Measurements from ENCODE around the gene RMND1.
A peak's percentile ranks its signal among the peaks of the same experiment; 100 is the strongest.

Gene RMND1

DNA sequence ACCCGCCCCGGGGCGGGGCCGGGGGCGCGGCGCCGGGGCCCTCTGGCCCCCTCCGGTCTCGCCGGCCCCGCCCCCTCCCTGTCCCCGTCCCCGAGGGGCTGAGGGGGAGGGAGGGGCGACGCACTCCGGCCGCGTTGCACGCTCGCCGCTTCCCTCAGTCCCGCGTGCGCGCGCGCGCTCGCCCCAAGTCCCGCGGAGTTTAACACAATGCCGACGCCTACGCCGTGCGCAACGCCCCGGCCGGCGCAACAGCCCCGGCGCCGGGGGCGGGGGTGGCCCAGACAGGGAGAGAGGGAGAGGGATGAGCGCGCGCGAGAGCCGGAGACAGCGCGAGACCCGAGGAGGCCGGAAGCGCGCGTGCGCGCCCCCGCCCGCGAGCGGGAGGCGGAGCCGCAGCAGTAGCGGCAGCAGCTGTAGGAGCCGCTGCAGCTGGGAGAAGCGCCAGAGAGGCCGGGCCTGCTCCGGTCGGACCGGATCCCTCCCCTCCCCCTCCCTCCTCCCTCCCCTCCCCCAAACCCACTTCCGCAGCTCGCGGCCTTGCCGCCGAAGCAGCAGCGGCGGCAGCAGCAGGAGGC is 61.6 kb downstream of the RMND1 start:
- DNase-seq (ENCODE audit: low read depth in 1 of 2, low spot score in 1 of 2): peak; percentile 93 to 96

DNA sequence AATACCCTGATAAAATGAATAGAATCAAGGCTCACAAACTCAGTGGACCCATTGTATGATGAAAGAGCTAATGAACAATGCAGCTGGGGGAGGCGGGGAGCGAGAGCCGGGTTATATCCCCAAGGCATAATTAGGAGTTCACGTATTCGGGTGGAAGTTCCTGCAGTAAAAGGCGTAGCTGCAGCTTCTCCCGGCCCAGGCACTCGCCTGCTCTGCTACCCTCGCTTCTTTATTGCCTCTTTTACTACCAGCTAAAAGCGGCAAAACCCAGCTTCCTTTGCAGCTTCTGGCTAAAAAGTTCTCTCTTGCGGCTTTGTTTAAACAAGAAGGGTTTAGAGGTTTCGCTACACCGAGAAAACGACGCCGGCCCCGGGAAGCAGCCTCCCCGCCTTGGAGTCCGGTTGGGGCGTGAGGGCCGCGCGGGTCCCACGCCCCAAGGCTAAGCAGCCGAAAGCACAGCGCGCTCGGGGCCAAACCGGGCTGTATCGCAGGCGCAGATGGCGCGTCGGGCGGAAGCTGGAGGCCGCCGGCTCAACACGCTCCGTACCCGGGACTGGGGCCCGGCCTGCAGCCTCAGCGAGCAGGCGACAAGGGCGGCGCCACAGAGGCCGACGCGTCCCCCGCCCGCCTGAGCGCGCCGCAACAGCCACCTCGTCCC is 62.2 kb downstream of the RMND1 start:
- H3K4me3 ChIP-seq (replicated peaks; ENCODE audit: insufficient read depth, low read length): peak overlapping the region; percentile 78
- TF ChIP-seq, protein P1, sequence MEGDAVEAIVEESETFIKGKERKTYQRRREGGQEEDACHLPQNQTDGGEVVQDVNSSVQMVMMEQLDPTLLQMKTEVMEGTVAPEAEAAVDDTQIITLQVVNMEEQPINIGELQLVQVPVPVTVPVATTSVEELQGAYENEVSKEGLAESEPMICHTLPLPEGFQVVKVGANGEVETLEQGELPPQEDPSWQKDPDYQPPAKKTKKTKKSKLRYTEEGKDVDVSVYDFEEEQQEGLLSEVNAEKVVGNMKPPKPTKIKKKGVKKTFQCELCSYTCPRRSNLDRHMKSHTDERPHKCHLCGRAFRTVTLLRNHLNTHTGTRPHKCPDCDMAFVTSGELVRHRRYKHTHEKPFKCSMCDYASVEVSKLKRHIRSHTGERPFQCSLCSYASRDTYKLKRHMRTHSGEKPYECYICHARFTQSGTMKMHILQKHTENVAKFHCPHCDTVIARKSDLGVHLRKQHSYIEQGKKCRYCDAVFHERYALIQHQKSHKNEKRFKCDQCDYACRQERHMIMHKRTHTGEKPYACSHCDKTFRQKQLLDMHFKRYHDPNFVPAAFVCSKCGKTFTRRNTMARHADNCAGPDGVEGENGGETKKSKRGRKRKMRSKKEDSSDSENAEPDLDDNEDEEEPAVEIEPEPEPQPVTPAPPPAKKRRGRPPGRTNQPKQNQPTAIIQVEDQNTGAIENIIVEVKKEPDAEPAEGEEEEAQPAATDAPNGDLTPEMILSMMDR (IDR thresholded peaks at IDR 0.05; ENCODE audit: insufficient read depth, low read length): no peak
- TF ChIP-seq SPI1 (IDR thresholded peaks at IDR 0.05; ENCODE audit: borderline replicate concordance, low read depth) (no peak), POLR2AphosphoS5 (IDR thresholded peaks at IDR 0.05; ENCODE audit: low read depth) (peak; percentile 84)
- H3K27ac ChIP-seq (replicated peaks): peak overlapping the region; percentile 97
- H3K27me3 ChIP-seq (ENCODE audit: insufficient read depth, poor library complexity, severe bottlenecking): no peaks in the 10 kb centered on the region
- peak; percentile 29 to 62 for DNase-seq (ENCODE audit: low read depth in 1 of 2, low spot score in 1 of 2)

More for the DNA sequence above, 61.6 kb downstream of the RMND1 start:
- no peaks in the 10 kb centered on the region for H3K27me3 ChIP-seq (ENCODE audit: insufficient read depth, poor library complexity, severe bottlenecking)
- TF ChIP-seq SPI1 (IDR thresholded peaks at IDR 0.05; ENCODE audit: borderline replicate concordance, low read depth) (peak; percentile 19; the same call in 1 of the 2 replicates), POLR2AphosphoS5 (IDR thresholded peaks at IDR 0.05; ENCODE audit: low read depth) (0 out of 2 replicates have a peak, but pooled peaks have one; percentile 58)
- TF ChIP-seq, protein P1 (IDR thresholded peaks at IDR 0.05; ENCODE audit: insufficient read depth, low read length): no peak
- H3K27ac ChIP-seq (replicated peaks): peak overlapping the region; percentile 93
- peak overlapping the region; percentile 78 for H3K4me3 ChIP-seq (replicated peaks; ENCODE audit: insufficient read depth, low read length)

DNA sequence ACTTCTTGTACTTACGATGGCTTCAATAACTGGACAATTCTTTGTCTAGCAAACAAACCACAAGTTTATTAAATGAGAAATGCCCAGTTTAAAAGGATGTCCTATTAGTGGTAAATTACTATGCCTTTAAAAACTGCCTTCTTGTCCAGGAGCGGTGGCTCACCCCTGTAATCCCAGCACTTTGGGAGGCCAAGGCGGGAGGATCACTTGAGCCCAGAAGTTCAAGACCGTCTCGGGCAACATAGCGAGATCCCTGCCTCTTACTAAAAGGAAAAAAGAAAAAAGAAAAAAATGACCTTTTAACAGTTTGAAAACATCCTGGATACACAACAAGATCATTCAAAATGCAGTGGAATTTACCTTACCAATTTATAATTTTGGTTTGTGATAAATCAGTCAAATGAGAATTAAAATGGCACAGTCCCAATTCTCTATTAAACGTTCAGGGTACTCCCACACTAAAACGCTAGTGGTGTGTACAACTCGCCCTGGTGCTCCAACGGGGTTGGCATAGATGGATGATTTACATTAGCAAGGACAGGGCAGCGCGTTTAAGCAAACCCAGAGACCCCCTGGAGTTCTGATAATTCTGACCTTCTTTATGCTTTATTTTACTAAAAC is 62.8 kb downstream of the RMND1 start:
- no peak for DNase-seq (ENCODE audit: low read depth in 1 of 2, low spot score in 1 of 2)
- Histone ChIP-seq H3K4me3 (replicated peaks; ENCODE audit: insufficient read depth, low read length) (peak overlapping the region; percentile 78), H3K27ac (replicated peaks) (peak overlapping the region; percentile 97), H3K27me3 (ENCODE audit: insufficient read depth, poor library complexity, severe bottlenecking) (no peaks in the 10 kb centered on the region)
- TF ChIP-seq, protein P2, sequence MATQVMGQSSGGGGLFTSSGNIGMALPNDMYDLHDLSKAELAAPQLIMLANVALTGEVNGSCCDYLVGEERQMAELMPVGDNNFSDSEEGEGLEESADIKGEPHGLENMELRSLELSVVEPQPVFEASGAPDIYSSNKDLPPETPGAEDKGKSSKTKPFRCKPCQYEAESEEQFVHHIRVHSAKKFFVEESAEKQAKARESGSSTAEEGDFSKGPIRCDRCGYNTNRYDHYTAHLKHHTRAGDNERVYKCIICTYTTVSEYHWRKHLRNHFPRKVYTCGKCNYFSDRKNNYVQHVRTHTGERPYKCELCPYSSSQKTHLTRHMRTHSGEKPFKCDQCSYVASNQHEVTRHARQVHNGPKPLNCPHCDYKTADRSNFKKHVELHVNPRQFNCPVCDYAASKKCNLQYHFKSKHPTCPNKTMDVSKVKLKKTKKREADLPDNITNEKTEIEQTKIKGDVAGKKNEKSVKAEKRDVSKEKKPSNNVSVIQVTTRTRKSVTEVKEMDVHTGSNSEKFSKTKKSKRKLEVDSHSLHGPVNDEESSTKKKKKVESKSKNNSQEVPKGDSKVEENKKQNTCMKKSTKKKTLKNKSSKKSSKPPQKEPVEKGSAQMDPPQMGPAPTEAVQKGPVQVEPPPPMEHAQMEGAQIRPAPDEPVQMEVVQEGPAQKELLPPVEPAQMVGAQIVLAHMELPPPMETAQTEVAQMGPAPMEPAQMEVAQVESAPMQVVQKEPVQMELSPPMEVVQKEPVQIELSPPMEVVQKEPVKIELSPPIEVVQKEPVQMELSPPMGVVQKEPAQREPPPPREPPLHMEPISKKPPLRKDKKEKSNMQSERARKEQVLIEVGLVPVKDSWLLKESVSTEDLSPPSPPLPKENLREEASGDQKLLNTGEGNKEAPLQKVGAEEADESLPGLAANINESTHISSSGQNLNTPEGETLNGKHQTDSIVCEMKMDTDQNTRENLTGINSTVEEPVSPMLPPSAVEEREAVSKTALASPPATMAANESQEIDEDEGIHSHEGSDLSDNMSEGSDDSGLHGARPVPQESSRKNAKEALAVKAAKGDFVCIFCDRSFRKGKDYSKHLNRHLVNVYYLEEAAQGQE (IDR thresholded peaks at IDR 0.05; ENCODE audit: insufficient replicate concordance, low read depth): no peak
- TF ChIP-seq GABPA (IDR thresholded peaks at IDR 0.05; ENCODE audit: low read depth) (no peak), SPI1 (IDR thresholded peaks at IDR 0.05; ENCODE audit: borderline replicate concordance, low read depth) (no peak), POLR2AphosphoS5 (IDR thresholded peaks at IDR 0.05; ENCODE audit: low read depth) (no peak)
- TF ChIP-seq, protein P1 (IDR thresholded peaks at IDR 0.05; ENCODE audit: insufficient read depth, low read length): no peak

DNA sequence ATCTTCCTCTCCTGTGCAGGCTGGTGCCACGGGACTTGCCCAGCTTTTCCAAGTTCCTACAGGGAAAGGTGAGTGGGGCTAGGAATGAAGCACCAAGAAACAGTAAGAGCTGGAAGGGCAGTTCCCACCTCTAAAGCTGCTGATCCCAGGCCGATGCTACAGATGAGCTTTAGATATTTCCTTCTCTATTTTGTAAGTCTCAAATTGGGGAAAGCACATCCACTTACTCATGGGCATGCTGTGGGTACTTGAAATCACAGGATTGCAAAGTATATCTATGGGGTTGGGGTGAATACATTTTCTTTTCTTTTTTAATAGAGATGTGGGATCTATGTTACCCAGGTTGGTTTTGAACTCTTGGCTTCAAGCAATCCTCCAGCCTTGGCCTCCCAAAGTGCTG is 63.7 kb downstream of the RMND1 start:
- Histone ChIP-seq H3K27ac (replicated peaks) (no peak overlapping the region), H3K4me3 (replicated peaks; ENCODE audit: insufficient read depth, low read length) (no peak overlapping the region)
- TF ChIP-seq SPI1 (IDR thresholded peaks at IDR 0.05; ENCODE audit: borderline replicate concordance, low read depth) (no peak), GABPA (IDR thresholded peaks at IDR 0.05; ENCODE audit: low read depth) (no peak), POLR2AphosphoS5 (IDR thresholded peaks at IDR 0.05; ENCODE audit: low read depth) (no peak)
- TF ChIP-seq, protein P2 (IDR thresholded peaks at IDR 0.05; ENCODE audit: insufficient replicate concordance, low read depth): no peak
- TF ChIP-seq, protein P1 (IDR thresholded peaks at IDR 0.05; ENCODE audit: insufficient read depth, low read length): no peak

More for the DNA sequence above, 63.7 kb downstream of the RMND1 start:
- no peaks in the 10 kb centered on the region for H3K27me3 ChIP-seq (ENCODE audit: insufficient read depth, poor library complexity, severe bottlenecking)
- DNase-seq (ENCODE audit: low read depth in 1 of 2, low spot score in 1 of 2): no peak
